Midbrain (tissue), 1 donor: ENCODE results near the gene CS.

Experiments used
- DNase-seq: peaks from one replicate; lab custom pipeline; 2025; lab: John Stamatoyannopoulos, UW

Gene CS

GRCh38 chr12:56247923-56248322, 52.2 kb downstream of the CS start:
- no peak for DNase-seq

- no peak for DNase-seq
These were observed 55.6 kb downstream of the CS start for GRCh38 chr12:56244494-56244893.

- no peak for DNase-seq
These were observed 56.4 kb downstream of the CS start for GRCh38 chr12:56243731-56244181.

GRCh38 chr12:56242986-56243385, 57.1 kb downstream of the CS start:
- no peak for DNase-seq

GRCh38 chr12:56241424-56242303, 58.5 kb downstream of the CS start:
- no peak for DNase-seq

- no peak for DNase-seq
These were observed 62.6 kb downstream of the CS start for GRCh38 chr12:56237552-56237951.

- no peak for DNase-seq
These were observed 63.1 kb downstream of the CS start for GRCh38 chr12:56236985-56237384.

GRCh38 chr12:56236091-56236490, 64.0 kb downstream of the CS start:
- DNase-seq: no peak

GRCh38 chr12:56234746-56235436, 65.2 kb downstream of the CS start:
- no peak for DNase-seq

GRCh38 chr12:56231184-56231582, 68.9 kb downstream of the CS start:
- no peak for DNase-seq

- no peak for DNase-seq
These were observed 69.5 kb downstream of the CS start for GRCh38 chr12:56230432-56231183.

GRCh38 chr12:56229916-56230431, 70.2 kb downstream of the CS start, which contains the start of gene SLC39A5:
Gene SLC39A5, plus strand, starts transcription at chr12:56230051. Its CDS starts 1,224 bp downstream, at chr12:56231275.
- no peak for DNase-seq

- DNase-seq: no peak
These were observed 71.0 kb downstream of the CS start for GRCh38 chr12:56229082-56229481.

GRCh38 chr12:56224954-56225353, 75.2 kb downstream of the CS start:
- DNase-seq: no peak

- DNase-seq: peak; percentile 98
These were observed 75.9 kb downstream of the CS start, which contains the start of gene NABP2 for GRCh38 chr12:56224102-56224701. Gene NABP2, plus strand, starts transcription at chr12:56224342. Its CDS starts 515 bp downstream, at chr12:56224857.

GRCh38 chr12:56223571-56224101, 76.5 kb downstream of the CS start:
- DNase-seq: no peak

GRCh38 chr12:56222531-56222895, 77.6 kb downstream of the CS start:
- no peak for DNase-seq

- DNase-seq: peak; percentile 96
These were observed 78.2 kb downstream of the CS start, which contains the start of gene RNF41 for GRCh38 chr12:56221757-56222530. Gene RNF41, minus strand, starts transcription at chr12:56221922. Its CDS starts 7,875 bp downstream, at chr12:56214047.
